ENCODE data around the gene PGM2.

The PGM2 gene

DNA sequence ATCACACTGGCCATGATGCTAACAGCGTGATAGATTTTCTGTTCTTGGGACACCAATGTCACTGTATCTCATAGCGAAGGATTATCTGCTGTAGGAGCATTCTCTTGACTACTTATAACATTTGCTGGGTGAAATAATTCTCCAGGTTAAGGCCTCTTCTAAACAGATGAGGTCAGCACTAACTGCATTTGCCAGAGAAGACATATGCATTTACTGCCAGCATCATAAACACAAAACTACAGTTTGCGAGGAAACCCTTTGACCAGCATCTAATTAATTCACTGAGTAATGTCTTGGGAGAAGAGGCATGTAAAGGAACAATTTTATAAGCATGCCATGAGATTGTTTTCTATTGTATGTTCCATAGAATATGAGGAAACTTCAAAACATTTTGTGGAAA lies 78.3 kb downstream of the PGM2 start:
- no peak for DNase-seq

DNA sequence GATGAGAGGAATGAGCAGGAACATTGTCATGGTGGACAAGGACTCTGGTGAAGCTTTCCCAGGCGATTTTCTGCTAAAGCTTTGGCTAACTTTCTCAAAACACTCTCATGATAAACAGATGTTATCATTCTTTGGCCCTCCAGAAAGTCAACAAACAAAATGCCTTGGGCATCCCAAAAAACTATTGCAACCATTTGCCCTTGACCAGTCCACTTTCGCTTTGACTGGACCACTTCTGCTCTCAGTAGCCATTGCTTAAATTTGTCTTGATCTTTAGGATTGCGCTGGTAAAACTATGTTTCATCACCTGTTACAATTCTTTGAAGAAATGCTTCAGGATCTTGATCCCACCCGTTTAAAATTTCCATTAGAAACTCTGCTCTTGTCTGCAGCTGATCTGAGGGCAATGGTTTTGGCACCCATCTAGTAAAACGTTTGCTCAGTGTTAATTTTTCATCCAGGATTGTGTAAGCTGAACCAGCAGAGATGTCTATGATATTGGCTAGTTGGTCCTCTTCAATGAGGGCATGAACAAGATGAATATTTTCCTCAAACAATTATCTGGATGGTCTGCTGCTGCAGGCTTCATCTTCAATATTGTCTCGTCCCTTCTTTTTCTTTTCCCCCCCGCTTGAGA lies 79.2 kb downstream of the PGM2 start:
- no peak for DNase-seq

DNA sequence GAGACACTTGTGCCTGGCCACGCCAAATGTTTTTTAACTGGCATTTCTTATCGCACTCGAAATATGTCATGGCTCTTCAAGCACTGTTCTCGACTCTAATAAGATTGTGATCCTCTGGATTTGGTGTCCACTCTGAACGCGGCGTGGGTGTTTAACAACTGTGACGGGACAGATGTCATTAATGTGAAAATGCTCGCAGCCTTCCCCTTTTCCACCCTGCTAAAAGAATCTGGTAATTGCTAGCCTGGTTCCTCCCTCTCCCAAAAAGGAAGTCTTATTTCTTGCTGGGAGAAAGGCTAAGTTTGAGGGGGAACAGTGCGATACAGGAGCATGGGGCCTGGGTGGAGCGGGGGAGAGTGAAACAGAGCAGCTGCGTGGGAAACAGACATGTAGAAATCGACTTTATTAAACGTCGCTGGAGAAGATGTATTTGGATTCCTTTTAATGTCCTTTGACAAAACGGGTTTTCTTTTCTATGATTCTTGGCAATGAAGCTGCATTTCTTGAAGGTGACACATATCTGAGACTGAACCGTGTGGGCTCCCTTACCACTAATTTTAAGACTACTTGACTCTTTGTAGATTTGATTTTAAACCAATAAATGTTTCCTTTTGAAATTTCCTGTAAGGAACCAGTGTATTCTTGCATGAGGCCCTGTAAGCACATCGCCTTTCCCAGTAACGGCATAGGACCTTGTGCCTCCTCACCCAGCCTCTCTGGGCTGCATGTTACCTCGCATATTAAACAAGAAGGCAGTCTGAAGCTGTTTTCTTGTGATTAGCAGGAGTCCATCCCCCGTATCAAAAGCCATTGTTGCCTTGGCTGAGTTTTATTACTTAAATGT lies 82.2 kb downstream of the PGM2 start:
- no peak for DNase-seq

DNA sequence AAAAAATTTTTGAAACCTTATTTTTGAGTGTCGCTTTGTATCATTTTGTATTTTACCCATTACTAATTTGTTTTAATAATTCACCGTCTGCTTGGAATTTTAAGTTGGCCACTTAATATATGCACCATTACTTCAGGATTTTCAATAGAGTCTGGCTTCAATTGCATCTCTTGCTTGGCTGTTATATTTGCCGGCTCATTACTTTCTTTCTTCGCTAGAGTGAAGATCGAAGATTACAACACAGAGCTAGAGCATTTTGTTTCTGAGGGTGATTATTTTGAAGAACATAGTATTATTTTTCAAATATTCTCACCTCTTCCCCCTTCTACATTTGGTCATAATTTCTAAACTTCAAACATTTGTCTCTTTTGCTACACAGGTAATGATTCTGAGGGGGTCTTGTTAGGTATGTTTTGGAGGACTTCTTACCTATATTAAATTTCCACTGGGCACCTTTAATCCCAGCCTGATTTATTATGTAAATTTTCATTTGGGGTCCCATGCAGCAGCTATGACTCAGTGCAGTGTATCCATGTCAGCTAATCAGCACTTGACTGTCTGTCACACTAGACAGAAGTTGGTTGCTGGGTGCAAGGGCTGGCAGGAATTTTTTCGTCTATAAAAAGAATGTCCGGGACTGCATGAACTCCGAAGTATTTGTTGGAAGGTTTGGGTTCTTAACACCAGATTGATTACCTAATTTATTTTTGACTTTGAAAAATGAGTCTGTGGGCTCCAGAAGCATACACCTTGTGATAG lies 83.0 kb downstream of the PGM2 start:
- no peak for DNase-seq

DNA sequence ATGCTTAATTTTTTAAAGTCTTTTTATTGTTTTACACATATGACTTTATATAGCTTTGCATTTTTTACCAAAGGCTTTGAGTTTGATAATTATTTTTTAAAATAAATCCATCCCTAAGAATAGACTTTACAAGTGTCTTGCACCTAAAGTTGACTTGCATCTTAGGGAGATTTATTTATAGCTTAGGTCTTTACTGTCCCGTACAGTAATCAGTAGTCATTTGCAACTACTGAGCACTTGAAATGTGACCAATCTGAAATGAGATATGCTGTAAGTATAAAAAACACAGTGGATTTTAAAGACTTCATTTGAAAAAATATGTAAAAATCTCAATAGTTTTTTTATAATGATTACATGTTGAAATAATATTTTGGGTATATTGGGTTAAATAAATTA lies 83.6 kb downstream of the PGM2 start:
- no peak for DNase-seq

Measured in MV-4-11 (cell line).